HG03558 (cell line): ENCODE results near the gene BTBD7.

ENCODE experiments used
- ATAC-seq: cut with Tn5 transposase; IDR thresholded peaks from one replicate; pipeline ENCODE4 v1.9.1; 2021; ENCODE audit warnings: moderate number of reproducible peaks; ENCODE audit not compliant: unreplicated experiment; ENCODE audit errors: extremely low read depth

The BTBD7 gene

DNA sequence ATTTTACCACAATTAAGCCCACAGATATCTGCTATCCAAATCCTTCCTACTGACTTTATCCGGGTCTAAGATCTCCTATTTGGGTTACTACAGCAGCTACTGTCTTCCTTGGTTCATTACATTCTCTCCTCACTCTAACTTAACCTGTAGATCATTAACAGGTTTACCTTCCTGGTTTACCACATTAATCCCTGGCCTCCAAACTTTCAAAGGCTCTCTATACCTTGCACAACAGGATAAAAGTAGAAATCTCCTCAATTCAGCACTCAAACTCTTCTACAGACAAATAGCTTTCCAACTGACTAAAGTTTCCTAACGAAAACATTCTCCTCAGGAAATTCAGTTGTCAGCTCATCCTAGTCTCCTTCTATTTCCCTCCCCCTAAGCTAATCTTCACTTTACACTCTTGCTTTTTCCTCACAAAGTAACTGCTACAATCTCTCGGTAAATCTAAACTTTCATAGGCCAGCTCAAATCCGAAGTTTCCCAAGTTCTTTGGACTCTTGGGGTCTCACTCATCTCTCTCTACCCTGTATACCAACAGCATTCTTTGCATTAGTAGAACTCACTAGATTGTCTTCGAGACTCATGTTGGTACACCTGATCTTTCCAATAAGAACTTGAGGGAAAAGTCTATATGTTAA lies 2.7 kb downstream of the BTBD7 start:
- no peak for ATAC-seq

DNA sequence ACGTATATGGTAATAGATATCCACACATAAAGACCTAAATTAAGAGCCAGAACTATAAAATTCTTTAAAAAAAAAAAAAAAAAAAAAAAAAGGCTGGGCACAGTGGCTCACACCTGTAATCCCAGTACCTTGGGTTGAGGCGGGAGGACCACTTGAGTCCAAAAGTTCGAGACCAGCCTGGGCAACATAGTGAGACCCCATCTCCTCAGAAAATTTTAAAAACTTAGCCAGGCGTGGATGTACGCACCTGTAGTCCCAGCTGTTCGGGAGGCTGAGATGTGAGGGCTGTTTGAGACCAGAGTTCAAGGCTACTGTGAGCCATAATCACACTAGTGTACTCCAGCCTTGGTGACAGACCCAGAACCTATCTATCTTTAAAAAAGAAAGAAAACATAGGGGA lies 4.3 kb downstream of the BTBD7 start:
- ATAC-seq, result no peak

DNA sequence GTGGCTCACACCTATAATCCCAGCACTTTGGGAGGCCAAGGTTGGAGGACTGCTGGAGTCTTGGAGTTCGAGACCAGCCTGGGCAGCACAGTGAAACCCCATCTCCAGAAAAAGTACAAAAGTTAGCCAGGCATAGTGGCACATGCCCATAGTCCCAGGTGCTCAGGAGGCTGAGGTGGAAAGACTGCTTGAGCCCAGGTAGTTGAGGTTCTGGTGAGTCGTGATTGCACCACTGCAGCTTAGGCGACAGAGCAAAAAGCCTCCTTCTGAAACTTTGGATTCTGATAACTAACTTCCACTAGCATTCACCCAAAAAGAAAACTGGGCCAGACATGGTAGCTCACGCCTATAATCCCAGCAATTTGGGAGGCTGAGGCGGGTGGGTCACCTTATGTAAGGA lies 6.6 kb downstream of the BTBD7 start:
- no peak for ATAC-seq

DNA sequence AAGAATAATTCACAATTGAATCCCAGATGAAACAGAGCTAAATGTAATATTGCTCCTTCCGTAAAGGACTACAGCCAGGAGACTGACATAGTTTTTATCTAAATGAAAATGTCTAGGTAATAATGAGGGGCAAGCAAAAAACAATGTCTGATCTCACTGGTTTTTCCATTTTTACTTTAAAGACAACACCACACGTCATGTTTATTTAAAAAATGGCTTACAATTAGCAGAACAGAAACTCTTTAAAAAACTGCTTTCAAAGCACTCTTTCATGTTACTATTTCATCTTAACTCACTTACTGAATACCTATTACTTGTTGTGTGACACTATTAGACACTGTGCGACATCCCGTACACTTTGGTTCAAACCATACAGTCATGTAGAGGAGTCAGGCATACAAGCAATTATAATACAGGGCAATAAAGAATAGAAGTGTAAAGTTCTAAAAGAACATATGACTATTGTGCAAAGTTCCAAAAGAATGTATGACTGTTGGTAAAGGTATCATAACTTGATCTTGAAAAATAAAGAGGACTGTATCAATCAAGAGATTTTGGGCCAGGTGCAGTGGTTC lies 9.1 kb downstream of the BTBD7 start:
- no peak for ATAC-seq

DNA sequence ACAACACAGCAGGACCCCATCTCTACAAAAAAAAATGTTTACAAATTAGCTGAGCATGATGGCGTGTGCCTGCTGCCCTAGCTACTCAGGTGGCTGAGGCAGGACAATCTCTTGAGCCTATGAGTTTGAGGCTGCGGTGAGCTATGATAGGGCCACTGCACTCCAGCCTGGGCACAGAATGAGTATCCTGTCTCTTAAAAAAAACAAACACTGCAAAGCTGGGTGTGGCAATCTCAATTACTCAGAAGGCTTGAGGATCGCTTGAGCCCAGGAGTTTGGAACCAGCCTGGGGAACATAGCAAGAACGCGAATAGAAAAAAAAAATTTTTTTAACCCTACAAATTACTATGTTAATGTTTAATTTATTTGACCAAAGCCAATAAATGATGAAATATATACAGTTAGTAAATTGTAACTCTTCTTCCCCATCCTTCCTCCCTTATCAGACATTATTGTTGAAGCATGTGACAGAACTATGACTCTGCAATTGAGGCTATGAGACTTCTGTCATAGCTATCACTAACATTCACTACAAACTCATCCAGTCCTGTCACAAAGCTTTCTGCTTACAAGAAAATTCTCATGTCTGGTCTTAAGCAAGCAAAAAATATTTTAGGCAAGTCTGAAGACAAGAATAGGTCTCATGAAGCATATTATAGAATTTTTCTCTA lies 9.8 kb downstream of the BTBD7 start:
- ATAC-seq, result no peak

DNA sequence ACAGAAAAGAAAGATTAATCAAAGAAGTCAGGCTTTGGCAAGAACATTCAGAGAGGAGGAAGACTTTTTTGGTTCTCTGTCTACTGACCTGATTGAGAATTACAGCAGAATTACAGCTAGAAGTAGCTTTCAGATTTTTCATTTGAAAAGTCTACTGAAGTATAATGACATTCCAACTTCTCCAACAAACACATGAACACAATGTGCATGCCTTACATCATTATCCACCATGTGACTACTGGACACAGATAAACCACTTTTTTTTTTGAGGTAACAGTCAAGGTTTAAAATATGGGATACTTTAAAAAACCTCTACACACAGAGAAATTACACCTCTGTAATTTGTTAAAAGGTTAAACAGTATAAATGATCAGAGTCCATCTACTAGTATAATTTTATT lies 12.3 kb downstream of the BTBD7 start:
- ATAC-seq, result no peak

DNA sequence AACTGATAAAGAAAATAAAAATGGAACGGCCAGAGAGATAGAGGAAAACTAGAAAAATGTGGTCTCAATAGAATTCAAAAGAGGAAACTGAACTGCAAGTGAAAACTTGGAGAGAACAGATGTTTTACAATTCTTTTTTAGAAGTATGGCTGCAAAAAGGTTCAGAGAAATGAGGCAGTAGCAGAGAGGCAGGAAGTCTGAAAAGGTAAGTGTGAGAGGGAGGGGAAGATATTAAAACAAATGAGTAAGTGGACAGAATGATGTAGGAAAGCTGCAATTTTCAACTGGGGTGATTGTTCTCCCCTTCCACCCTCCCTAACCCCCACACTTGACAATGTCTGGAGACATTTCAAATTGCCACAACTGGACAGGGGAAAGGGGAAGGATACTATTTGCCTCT lies 12.9 kb downstream of the BTBD7 start:
- no peak for ATAC-seq

DNA sequence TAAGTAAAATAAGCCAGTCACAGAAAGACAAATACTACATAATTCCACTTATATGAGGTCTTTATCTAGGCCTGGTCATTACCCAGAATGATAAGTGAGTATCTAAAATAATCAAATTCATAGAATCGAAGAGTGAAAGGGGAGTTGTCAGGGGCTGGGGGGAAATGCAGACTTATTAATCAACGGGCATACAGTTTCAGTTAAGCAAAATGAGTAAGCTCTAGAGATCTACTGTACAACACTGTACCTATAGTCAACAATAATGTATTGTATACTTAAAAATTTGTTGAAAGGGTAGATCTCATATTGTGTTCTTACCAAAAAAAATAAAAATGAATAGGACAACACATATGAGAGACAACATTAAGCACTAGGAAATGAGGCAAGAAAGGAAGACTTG lies 13.3 kb downstream of the BTBD7 start:
- ATAC-seq, result no peak

DNA sequence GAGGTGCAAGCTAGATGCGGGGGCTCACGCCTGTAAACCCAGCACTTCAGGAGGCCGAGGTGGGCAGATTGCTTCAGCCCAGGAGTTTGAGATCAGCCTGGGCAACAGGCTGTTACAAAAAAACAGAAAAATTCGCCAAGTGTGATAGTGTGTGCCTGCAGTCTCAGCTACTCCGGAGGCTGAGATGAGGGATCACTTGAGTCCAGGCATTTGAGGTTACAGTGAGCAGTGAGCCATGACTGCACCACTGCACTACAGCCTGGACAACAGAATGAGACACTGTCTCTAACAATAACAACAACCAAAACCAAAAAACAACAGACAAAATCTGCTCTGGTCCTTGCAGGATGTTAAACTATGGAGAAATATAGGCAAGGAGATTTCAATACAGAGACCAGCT lies 13.9 kb downstream of the BTBD7 start:
- no peak for ATAC-seq

DNA sequence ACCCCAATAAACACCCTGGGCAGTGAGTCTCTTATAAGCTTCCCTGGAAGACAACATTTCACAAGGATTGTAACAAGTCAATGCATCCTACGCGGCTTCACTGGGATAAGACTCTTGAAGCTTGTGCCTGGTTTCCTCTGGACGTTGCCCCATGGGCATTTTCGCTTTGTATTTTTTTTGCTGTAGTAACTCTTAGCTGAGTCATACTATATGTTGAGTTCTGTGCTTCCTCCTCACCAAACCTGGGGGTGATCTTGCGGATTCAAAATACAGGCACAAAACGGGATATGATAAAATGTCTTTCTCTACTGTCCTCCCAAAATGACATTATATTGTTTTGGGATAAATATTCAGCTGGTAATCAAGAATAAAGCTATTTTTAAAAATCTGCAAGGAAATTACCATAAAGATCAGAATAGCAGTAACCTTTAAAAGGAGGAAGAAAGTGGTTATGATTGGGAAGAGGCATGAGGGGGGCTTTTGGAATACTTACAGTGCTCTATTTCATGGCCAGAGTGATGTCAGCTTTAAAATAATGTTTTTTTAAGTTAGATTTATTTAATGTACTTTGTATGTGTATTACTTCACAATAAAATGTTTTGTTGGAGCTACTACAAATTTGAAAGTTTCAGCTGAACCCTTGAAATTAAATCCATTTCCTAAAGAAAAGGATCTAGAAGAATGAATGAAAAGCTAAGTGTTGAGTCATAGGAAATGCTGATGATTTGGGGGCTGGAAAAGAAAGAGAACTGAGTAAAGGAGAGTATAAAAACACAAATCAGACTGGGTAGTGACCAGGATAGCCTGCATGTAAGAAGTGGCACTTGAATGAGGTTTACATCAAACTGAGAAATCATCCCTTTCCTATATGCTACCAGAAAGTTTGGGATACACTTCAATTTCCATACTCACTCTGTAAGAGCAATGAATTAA lies 14.7 kb downstream of the BTBD7 start:
- ATAC-seq, result no peak

DNA sequence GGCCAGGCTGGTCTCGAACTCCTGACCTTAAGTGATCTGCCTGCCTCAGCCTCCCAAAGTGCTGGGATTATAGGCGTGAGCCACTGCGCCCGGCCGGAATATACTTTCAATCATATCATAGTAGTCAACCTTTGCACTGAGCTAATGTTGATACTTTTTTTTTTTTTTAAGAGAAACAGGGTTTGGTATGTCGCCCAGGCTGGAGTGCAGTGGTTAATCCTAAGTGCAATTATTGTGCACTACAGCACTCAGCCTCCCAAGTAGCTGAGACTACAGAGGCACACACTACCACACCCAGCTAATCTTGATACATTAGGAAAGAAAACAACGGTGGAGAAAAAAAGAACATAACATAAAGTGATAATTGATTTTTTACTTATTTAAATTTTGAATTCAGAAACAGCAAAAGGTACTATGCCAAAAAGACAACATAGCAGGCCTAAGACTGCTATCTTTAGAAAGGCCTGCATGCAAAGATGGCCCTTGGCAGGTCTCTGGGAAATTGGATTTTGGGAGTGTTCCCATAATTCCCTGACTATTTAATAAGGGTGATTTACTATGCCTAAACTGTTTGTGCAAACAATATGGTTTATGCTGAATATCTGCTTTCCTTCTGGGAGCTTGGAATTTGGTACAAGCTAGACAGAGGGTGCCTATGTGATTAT lies 15.5 kb downstream of the BTBD7 start:
- no peak for ATAC-seq

DNA sequence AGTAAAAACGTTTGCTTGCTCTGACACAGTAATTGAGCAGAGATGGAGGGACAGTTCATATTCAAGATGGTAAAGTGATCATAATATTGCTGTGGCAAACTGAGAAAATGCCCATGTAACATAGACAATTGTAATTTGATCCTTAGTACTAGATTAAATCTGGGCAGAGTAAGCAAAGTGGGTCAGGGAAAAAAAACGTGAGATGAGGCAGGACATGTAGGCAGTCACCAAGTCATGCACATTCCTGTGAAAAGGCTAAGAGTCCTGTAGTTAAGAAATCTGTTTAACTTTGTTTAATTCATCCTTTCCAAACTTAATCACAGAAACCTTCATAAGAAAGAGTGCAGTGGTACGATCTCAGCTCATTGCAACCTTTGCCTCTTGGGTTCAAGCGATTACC lies 16.1 kb downstream of the BTBD7 start:
- no peak for ATAC-seq

DNA sequence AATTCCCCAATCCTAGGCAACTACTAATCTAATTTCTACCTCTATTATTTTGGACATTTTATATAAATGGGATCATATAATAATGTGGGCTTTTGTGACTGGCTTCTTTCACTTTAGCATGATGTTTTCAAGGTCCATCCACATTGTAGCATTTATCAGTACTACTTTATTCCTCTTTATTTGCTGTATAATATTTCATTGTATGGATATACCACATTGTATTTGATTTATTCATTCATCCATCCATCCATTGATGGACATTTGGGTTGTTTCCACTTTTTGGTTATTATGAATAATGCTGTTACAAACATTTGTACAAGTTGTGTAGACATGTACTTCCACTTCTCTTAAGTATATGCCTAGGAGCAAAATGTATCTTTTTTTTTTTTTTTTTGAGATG lies 17.3 kb downstream of the BTBD7 start:
- no peak for ATAC-seq

DNA sequence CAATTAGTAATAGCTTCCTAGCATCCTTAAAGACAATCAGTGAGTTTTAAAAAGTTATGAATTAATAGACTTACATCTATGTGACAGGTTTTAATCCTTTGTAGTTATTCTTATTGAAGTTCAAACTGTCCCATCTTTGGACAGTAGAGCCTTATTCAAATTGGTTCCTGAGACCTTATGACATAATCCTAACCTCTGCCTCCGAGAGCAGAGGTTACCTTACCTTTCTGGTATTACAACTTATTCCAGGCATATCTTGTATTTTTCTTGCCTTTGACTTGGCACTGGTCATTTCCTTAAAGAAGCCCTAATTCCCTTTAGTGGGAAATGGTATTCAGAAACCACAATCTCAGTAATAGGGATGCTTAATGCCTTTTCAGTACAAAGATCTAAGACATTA lies 21.8 kb downstream of the BTBD7 start:
- no peak for ATAC-seq

DNA sequence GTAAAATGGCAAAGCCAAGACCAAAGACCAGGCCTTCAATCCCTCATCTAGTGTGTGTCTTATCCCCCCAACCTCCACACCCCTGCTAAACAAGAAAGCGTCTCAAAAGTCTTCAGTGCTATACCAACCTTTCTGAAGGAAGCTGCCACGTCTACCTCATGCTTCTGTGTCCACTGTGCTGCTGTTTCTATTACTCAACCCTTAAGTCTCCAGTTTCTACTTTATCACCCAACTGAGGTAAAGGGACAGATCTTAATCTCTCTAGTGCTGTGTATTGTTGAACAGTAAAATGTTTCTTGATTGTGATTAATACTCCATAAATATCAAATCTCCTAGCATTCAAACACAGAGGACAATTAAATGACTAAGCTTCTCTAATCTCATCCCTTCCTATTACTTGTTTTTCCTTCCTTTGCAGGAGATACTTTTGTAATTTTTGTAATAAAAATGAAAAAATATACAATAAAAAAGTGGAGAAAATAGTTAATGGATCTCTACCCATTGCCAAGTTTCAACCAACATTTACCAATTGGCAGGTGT lies 23.3 kb downstream of the BTBD7 start:
- ATAC-seq, result no peak

DNA sequence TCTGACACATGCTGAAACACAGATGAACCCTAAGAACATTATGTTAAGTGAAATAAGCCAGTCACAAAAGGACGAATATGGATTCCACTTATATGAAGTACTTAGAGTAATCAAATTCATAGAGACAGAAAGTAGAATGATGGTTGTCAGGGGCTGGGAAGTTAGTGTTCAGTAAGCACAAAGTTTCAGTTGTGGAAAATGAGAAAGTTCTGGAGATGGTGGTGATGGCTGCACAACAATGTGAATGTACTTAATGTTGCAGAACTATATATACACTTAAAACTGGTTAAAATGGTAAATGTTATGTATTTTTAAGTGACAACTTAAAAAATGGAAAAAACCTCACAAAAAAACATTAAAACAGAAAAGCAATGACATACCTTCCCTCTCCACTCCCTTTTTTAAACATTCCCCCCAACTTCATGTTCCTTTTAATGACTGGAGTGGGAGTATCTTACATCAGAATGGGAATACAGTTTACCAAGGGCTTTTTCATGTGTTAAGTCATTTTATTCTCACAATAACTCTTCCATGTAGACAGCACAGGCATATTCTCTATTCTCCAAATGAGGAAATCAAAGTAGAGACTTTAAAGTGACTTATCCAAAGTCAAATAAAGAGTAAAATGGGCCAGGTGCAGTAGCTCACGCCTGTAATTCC lies 24.0 kb downstream of the BTBD7 start:
- no peak for ATAC-seq

DNA sequence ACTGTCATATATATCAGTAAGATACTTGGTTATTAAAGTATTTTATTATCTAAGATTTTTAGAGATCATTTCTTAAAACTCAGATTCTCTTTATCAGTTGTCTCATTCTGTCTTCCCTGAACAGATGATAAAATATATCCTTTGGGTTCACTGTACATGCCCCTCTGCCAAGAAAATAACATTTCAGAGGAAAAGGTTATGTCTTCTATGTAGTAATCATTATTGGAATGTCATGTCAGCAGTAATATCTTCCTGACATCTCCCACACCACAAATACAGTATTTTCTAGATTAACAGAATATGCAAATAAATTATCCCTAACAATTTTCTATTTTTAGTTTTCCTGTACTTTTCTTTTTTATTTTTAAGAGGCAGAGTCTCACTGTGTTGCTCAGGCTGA lies 26.0 kb downstream of the BTBD7 start:
- no peak for ATAC-seq

DNA sequence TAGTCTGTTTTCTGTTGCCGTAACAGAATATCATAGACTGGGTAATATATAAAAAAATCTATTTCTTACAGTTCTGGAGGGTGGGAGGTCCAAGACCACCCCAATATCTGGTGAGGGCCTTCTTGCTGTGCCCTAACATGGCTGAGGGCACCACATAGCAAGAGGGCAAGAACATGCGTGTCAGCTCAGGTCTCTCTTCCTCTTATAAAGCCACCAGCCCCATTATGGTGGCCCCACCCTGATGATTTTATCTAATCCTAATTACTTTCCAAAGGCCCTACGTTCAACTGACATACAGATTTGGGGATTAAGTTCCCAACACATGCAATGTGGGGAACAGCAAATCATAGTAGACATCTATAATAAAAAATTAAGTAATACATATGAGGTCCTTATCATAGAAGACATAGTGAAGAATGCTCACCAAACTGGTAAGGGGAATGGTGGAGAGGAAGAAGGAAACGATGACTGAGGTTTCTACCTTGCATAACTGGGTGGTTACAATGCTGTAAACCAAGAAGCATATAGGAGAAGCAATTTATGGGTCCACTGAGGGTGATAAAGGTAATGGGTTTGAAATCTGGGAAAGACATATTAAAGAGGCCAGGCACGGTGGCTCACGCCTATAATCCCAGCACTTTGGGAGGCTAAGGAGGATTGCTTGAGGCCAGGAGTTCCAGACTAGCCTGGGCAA lies 27.0 kb downstream of the BTBD7 start:
- ATAC-seq, result no peak

DNA sequence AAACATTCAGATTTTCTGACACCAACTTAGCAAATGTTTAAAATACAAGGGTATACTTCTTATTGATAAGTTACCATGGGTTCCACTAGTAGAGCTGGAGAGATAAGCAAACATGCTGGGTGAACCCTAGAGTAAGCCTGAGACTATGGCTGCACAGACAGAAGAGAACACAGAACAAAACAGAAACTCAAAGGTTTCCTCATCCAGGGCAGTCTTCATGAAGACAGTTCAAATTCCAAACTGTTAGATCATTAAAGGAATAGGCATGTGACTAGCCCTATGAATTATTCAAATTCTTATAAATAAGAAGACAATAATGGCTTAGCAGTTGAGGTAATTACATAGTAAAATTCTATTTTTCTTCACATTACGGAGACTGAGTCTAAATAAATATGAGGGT lies 28.1 kb downstream of the BTBD7 start:
- ATAC-seq, result no peak
